Esophagus muscularis mucosa (tissue), 3 donors: Measurements from ENCODE around the gene SPPL2B.

Experiments used
- CTCF ChIP-seq, 3 experiments: fragments of 200-600 bp in 2 of 3; fragments of 450-650 bp in 1 of 3; sonication (generic) in 2 of 3; IDR thresholded peaks; one replicate each; pipeline ENCODE4 v1.5.1; 2017 to 2019; ENCODE audit warnings: antibody characterized with exemption in 3 of 3, mild to moderate bottlenecking in 2 of 3, moderate library complexity in 1 of 3
- POLR2A ChIP-seq: fragments of 450-650 bp; IDR thresholded peaks from one replicate; pipeline ENCODE4 v1.6.1; 2017; ENCODE audit warnings: antibody characterized with exemption, moderate library complexity, mild to moderate bottlenecking, low read depth

- TF ChIP-seq POLR2A (no peak), CTCF (IDR thresholded peaks at IDR 0.05) (no peak)
Observed at GRCh38 chr19:2289714-2290435, 38.6 kb upstream of the SPPL2B start.
